Ishikawa (cell line): Measurements from ENCODE around the gene RAD23B.

Experiments used
- CEBPB ChIP-seq: IDR thresholded peaks from 2 replicates; pipeline ENCODE4 v1.6.1; 2012
- CREB1 ChIP-seq: IDR thresholded peaks from 2 replicates; pipeline ENCODE4 v1.6.1; 2012; ENCODE audit warnings: low read depth
- EGR1 ChIP-seq: IDR thresholded peaks from 2 replicates; pipeline ENCODE4 v1.6.1; 2012
- EP300 ChIP-seq: IDR thresholded peaks from 2 replicates; pipeline ENCODE4 v1.6.1; 2012; ENCODE audit warnings: borderline replicate concordance
- FOXM1 ChIP-seq: IDR thresholded peaks from 2 replicates; pipeline ENCODE4 v1.6.1; 2012; ENCODE audit warnings: low read depth, borderline replicate concordance
- MAX ChIP-seq: IDR thresholded peaks from 2 replicates; pipeline ENCODE4 v1.6.1; 2012
- NFIC ChIP-seq: IDR thresholded peaks from 2 replicates; pipeline ENCODE4 v1.6.1; 2012
- RAD21 ChIP-seq: IDR thresholded peaks from 2 replicates; pipeline ENCODE4 v1.6.1; 2012; ENCODE audit warnings: low read depth
- REST ChIP-seq: IDR thresholded peaks from 2 replicates; pipeline ENCODE4 v1.6.1; 2012; ENCODE audit warnings: low read depth, mild to moderate bottlenecking
- TAF1 ChIP-seq: IDR thresholded peaks from 2 replicates; pipeline ENCODE4 v1.6.1; 2012; ENCODE audit warnings: low read depth, mild to moderate bottlenecking
- TCF12 ChIP-seq: IDR thresholded peaks from 2 replicates; pipeline ENCODE4 v1.6.1; 2012; ENCODE audit warnings: low read depth
- TEAD4 ChIP-seq: IDR thresholded peaks from 2 replicates; pipeline ENCODE4 v1.6.1; 2012
- USF1 ChIP-seq: IDR thresholded peaks from 2 replicates; pipeline ENCODE4 v1.6.1; 2012
- YY1 ChIP-seq: IDR thresholded peaks from 2 replicates; pipeline ENCODE4 v1.6.1; 2012; ENCODE audit warnings: low read depth
- ZBTB7A ChIP-seq: IDR thresholded peaks from 2 replicates; pipeline ENCODE4 v1.6.1; 2012; ENCODE audit warnings: low read depth

RAD23B gene

GRCh38 chr9:107281184-107281583, 1.9 kb upstream of the RAD23B start:
- TF ChIP-seq TAF1 (no peak), YY1 (no peak), TEAD4 (no peak), REST (no peak), USF1 (no peak), EGR1 (no peak), MAX (no peak), TCF12 (no peak), ZBTB7A (no peak), CEBPB (no peak), NFIC (no peak), RAD21 (no peak)

GRCh38 chr9:107281922-107282667, 984 bp upstream of the RAD23B start:
- no peak for TF ChIP-seq ZBTB7A
- no peak for TF ChIP-seq EGR1
- TF ChIP-seq TEAD4 = no peak

- TF ChIP-seq MAX (peak; percentile 81; the same call in 1 of the 2 replicates), CEBPB (no peak), TEAD4 (0 out of 2 replicates have a peak, but pooled peaks have one; percentile 21), TAF1 (peak; percentile 70; the same call in 1 of the 2 replicates), EGR1 (peak; percentile 65), CREB1 (no peak), REST (no peak)
These were observed 841 bp downstream of the RAD23B start for GRCh38 chr9:107283623-107284616.

GRCh38 chr9:107284636-107285035, 1.6 kb downstream of the RAD23B start:
- no peak for TF ChIP-seq FOXM1
- TF ChIP-seq REST = no peak
- TF ChIP-seq TCF12 = no peak
- TF ChIP-seq EGR1 = no peak
- TF ChIP-seq TAF1 = no peak
- TF ChIP-seq RAD21 = no peak

- no peak for TF ChIP-seq EP300
- TF ChIP-seq MAX = no peak
- TF ChIP-seq TCF12 = no peak
- no peak for TF ChIP-seq CEBPB
- TF ChIP-seq EGR1 = no peak
- TF ChIP-seq FOXM1 = no peak
These were observed 2.2 kb downstream of the RAD23B start for GRCh38 chr9:107285286-107285685.
